K562 (cell line): ENCODE data around the gene LOXL3. TPM values are rescaled to one million over a fixed set of nuclear protein-coding genes. Genes with fewer than 3 reads are reported as not detected.

Experiments used
- ATAC-seq: fragments of 200-7000 bp; cut with Tn5 transposase; 3 replicates; pipeline ENCODE4 v1.9.1; 2020; ENCODE audit warnings: moderate library complexity
- BruUV-seq: library from RNA; stranded (reverse); fragments of 400-500 nt; replicated peaks from 2 replicates; lab custom pipeline; 2021; lab: Mats Ljungman, UMichigan
- CTCF ChIA-PET: fragments of 300-600 bp; formaldehyde crosslinking; extraction: SDS; loops from one replicate; lab custom pipeline; 2021; ENCODE audit warnings: low intra/inter-chr PET ratio; lab: Yijun Ruan, JAX
- POLR2A ChIA-PET: fragments of 300-600, 350-650 bp; sonication (Branson Sonifier 250); formaldehyde crosslinking; extraction: SDS; loops from one replicate; lab custom pipeline; 2021; ENCODE audit warnings: antibody characterized with exemption, inconsistent platforms; lab: Yijun Ruan, JAX
- DNase-seq, 4 experiments: peaks; one replicate each; pipeline versions ENCODE4 v3.0.0 to v3.0.0-alpha.2; 2011 to 2018; ENCODE audit warnings: low spot score in 3 of 4, mixed read lengths in 3 of 4; ENCODE audit errors: extremely low read depth in 1 of 4
- FAIRE-seq: peaks from 2 replicates; lab custom pipeline; 2011; peaks lifted over from hg19 to GRCh38; lab: Jason Lieb, UNC
- H2AFZ ChIP-seq: 2 replicates; pipeline ENCODE4 v1.6.0; 2011; ENCODE audit warnings: low read depth, low read length, control low read depth, inconsistent platforms
- H3K27ac ChIP-seq: fragments of 200-600 bp; 3 replicates; pipeline ENCODE4 v1.8.0; 2011; ENCODE audit warnings: low read depth, mild to moderate bottlenecking, control low read depth, inconsistent platforms, low read length, moderate library complexity, mixed read lengths; ENCODE audit errors: extremely low read depth
- H3K27me3 ChIP-seq, 2 experiments: fragments of 300-600 bp in 1 of 2; 2 replicates in 1 of 2; 3 replicates in 1 of 2; pipeline versions ENCODE4 v1.6.0 to v1.8.0; 2011; ENCODE audit warnings: inconsistent platforms in 2 of 2, low read length in 2 of 2, mild to moderate bottlenecking in 1 of 2, mixed read lengths in 1 of 2, moderate library complexity in 1 of 2; ENCODE audit not compliant: control insufficient read depth in 2 of 2, insufficient read depth in 2 of 2
- H3K36me3 ChIP-seq: fragments of 300-600 bp; 3 replicates; pipeline ENCODE4 v1.8.0; 2011; ENCODE audit warnings: mild to moderate bottlenecking, low read length, inconsistent platforms; ENCODE audit not compliant: control insufficient read depth, insufficient read depth
- H3K4me1 ChIP-seq, 2 experiments: fragments of 200-600 bp in 1 of 2; replicated peaks in 1 of 2; 2 replicates in 1 of 2; 3 replicates in 1 of 2; pipeline versions ENCODE4 v1.5.1 to v1.8.0; 2011; ENCODE audit warnings: inconsistent platforms in 2 of 2, low read length in 2 of 2, mild to moderate bottlenecking in 1 of 2, mixed read lengths in 1 of 2, moderate library complexity in 1 of 2; ENCODE audit not compliant: control insufficient read depth in 2 of 2, insufficient read depth in 2 of 2
- H3K4me2 ChIP-seq: 2 replicates; pipeline ENCODE4 v1.6.1; 2011; ENCODE audit warnings: low read length, control low read depth, inconsistent platforms, mixed read lengths; ENCODE audit not compliant: insufficient read depth
- H3K4me3 ChIP-seq: fragments of 200-600 bp; sonication (generic), shearing (Covaris generic); 2 replicates; pipeline ENCODE4 v1.5.1; 2016; ENCODE audit warnings: control low read depth, inconsistent platforms
- H3K79me2 ChIP-seq: fragments of 200-600 bp; 3 replicates; pipeline ENCODE4 v1.8.0; 2011; ENCODE audit warnings: low read length, inconsistent platforms; ENCODE audit not compliant: control insufficient read depth, insufficient read depth
- H3K9ac ChIP-seq, 2 experiments: 2 replicates each; pipeline versions ENCODE4 v1.6.0 to v1.6.1; 2011; ENCODE audit warnings: low read depth in 2 of 2, low read length in 2 of 2, control low read depth in 1 of 2, inconsistent platforms in 1 of 2, mild to moderate bottlenecking in 1 of 2, mixed read lengths in 1 of 2; ENCODE audit not compliant: insufficient read depth in 1 of 2
- H3K9me1 ChIP-seq: one replicate; pipeline ENCODE4 v1.6.0; 2011; ENCODE audit warnings: inconsistent platforms, mild to moderate bottlenecking, low read length, moderate library complexity; ENCODE audit not compliant: control insufficient read depth, insufficient read depth
- H3K9me3 ChIP-seq: replicated peaks from 2 replicates; pipeline ENCODE4 v1.5.1; 2011; ENCODE audit warnings: low read depth, low read length, inconsistent platforms; ENCODE audit not compliant: control insufficient read depth, insufficient read depth
- H4K20me1 ChIP-seq: replicated peaks from 2 replicates; pipeline ENCODE4 v1.6.1; 2011; ENCODE audit warnings: low read length, inconsistent platforms, mixed read lengths; ENCODE audit not compliant: control insufficient read depth, insufficient read depth
- FOSL1 ChIP-seq: fragments of 200-800 bp; sonication (Bioruptor generic); conservative IDR thresholded peaks from 2 replicates; pipeline ENCODE4 v1.6.1; 2016; ENCODE audit warnings: missing genetic modification characterization, missing compliant biosample characterization
- JUND ChIP-seq, 2 experiments: IDR thresholded peaks; 2 replicates in 1 of 2; 3 replicates in 1 of 2; pipeline ENCODE4 v1.6.1; 2011; ENCODE audit warnings: borderline replicate concordance in 2 of 2, low read depth in 2 of 2, low read length in 2 of 2, improper control_type of control experiment in 1 of 2, missing biosample characterization in 1 of 2, missing genetic modification characterization in 1 of 2, missing genetic modification reagents in 1 of 2
- NR2C2 ChIP-seq, 2 experiments: fragments of 200-800 bp in 1 of 2; sonication (Bioruptor generic) in 1 of 2; sonication (generic) in 1 of 2; formaldehyde crosslinking in 1 of 2; IDR thresholded peaks; 2 replicates each; pipeline versions ENCODE4 v1.6.1 to v1.8.0; 2016 to 2022; ENCODE audit warnings: mild to moderate bottlenecking in 1 of 2, missing compliant biosample characterization in 1 of 2, missing genetic modification characterization in 1 of 2, missing genetic modification reagents in 1 of 2
- SNRNP70 ChIP-seq: fragments of 200-400 bp; formaldehyde crosslinking; optimal IDR thresholded peaks from 2 replicates; pipeline ENCODE3; 2017; ENCODE audit warnings: low read depth, low read length
- TAF7 ChIP-seq: fragments of 450-650 bp; IDR thresholded peaks from 2 replicates; pipeline ENCODE4 v1.6.1; 2016; ENCODE audit warnings: missing genetic modification characterization, missing compliant biosample characterization
- ZBED1 ChIP-seq: IDR thresholded peaks from 2 replicates; pipeline ENCODE4 v1.6.1; 2014
- ZKSCAN1 ChIP-seq: fragments of 150-350 bp; IDR thresholded peaks from 2 replicates; pipeline ENCODE4 v1.6.1; 2016; ENCODE audit warnings: low read depth, low read length
- ZNF561 ChIP-seq: fragments of 450-650 bp; formaldehyde crosslinking; conservative IDR thresholded peaks from 2 replicates; pipeline ENCODE4 v1.4.0; 2020; ENCODE audit warnings: mild to moderate bottlenecking, moderate library complexity
- ZNF655 ChIP-seq: fragments of 250-450 bp; sonication (Bioruptor Pico); IDR thresholded peaks from 2 replicates; pipeline ENCODE4 v1.5.0; 2021
- ZNF76 ChIP-seq: fragments of 250-450 bp; sonication (Bioruptor Pico); IDR thresholded peaks from 2 replicates; pipeline ENCODE4 v1.4.0; 2020; ENCODE audit warnings: mild to moderate bottlenecking, moderate library complexity, borderline replicate concordance
- WGBS: fragments of 100-300 bp; shearing (Covaris generic); methylation state at CpG from one replicate; pipeline ENCODE4 v1.1.6; 2016; ENCODE audit warnings: low coverage, mixed read lengths; ENCODE audit not compliant: insufficient coverage; ENCODE audit errors: missing lambda C conversion rate; 5-methylcytosine and 5-hydroxymethylcytosine counted together
- in situ Hi-C: fragments of 300-500 bp; cut with MboI; formaldehyde crosslinking; loops from 4 replicates; pipeline ENCODE4 v1.15.0; 2018; ENCODE audit warnings: inconsistent platforms, mixed read lengths
- intact Hi-C: fragments of 100-400 bp; cut with micrococcal nuclease; formaldehyde crosslinking; loops from 2 replicates; pipeline ENCODE4 v1.14.2; 2022
- polyA plus RNA-seq, 8 experiments: library from polyadenylated mRNA; depleted of rRNA in 4 of 8; stranded (reverse) in 5 of 8; unstranded in 3 of 8; fragments of >200 nt; fragmentation: Nextera tagmentation in 2 of 8; fragmentation: Illumina TruSeq in 1 of 8; extraction: Ambion mirVana in 2 of 8; extraction: Trizol in 1 of 8; gene quantifications; 2 replicates each; pipeline versions ENCODE4 v1.2.1 to v1.2.3, GENCODE V29; 2011 to 2014; ENCODE audit warnings: inconsistent platforms in 1 of 8, missing spikeins in 1 of 8
- total RNA-seq, 7 experiments: library from RNA; depleted of rRNA in 6 of 7; stranded (reverse); fragments of >200 nt in 6 of 7; fragmentation: Illumina TruSeq in 2 of 7; extraction: Trizol in 2 of 7; gene quantifications; 2 replicates each; pipeline versions ENCODE4 v1.2.1 to v1.2.3, GENCODE V29; 2011 to 2021; ENCODE audit warnings: low replicate concordance in 1 of 7

LOXL3 gene
- total and polyA plus RNA-seq, 9 of the 15 experiments (the other 6 are each of a cell fraction or from before 2014, with no cell fraction given), result 0.22 to 0.99 (median 0.31) TPM

- intact Hi-C loops (loop anchor here (10.0 kb wide), 1 partner anchor 327 kb away; no protein-coding TSS in a partner anchor), in situ Hi-C loops (no loop called here)
- Histone ChIP-seq H3K36me3 (no peaks in the 10 kb centered on the region), H3K9ac (no peak overlapping the region), H3K27ac (no peak overlapping the region), H3K4me3 (no peak overlapping the region), H3K27me3 (no peaks in the 10 kb centered on the region; a peak in 1 of 5 replicates), H3K79me2 (no peaks in the 10 kb centered on the region), H3K9me3 (no peaks in the 10 kb centered on the region), H3K4me2 (no peak overlapping the region), H2AFZ (no peak overlapping the region), H4K20me1 (no peaks in the 10 kb centered on the region), H3K9me1 (no peaks in the 10 kb centered on the region), H3K4me1 (peaks cover 3 to 16% of the 10 kb centered on the region in 2 experiments; a peak in 4 of 5 replicates)
- no peak for TF ChIP-seq ZNF561 (CRISPR knock-in tag)
- peak; percentile 15; the same call in 1 of the 2 replicates for TF ChIP-seq JUND (IDR thresholded peaks at IDR 0.05; ENCODE audit: borderline replicate concordance, low read depth, low read length)
- no peak for TF ChIP-seq JUND (tag; IDR thresholded peaks at IDR 0.05; ENCODE audit: borderline replicate concordance, low read depth, low read length)
- peak; percentile 74 for TF ChIP-seq FOSL1 (tag)
- ATAC-seq, result no peak
- POLR2A ChIA-PET, result no interaction called here
- WGBS, result 23% methylated on average over 3 of the region's 3 CpGs
- no TSS peak for BruUV-seq
- no peak for DNase-seq
- no peak for FAIRE-seq
- CTCF ChIA-PET, result no interaction called here
Measured at GRCh38 chr2:74581463-74581862, 27.7 kb upstream of the LOXL3 start.

DNA sequence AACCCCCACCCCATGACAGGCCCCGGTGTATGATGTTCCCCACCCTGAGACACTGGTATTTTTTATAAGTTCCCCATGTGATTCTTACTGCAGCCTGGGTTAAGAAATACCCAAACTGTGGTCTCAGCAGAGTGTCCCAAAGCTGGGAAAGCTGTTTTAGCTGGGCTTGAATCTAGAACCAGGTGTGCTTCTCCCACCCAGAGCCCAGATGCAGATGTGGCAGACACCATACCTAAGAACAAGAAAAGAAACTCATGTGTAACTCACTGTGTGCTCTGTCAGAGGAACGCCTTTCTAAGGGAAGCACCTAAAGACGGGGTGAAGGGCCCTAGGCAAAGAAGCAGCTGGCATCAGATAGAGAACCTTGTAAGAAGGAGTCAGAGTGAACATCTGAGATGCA, 24.7 kb upstream of the LOXL3 start:
- Histone ChIP-seq H4K20me1 (no peaks in the 10 kb centered on the region), H2AFZ (peak overlapping the region; percentile 28; the same call in 1 of the 2 replicates), H3K9me1 (no peaks in the 10 kb centered on the region), H3K27ac (no peak overlapping the region), H3K4me1 (peaks cover 0 to 42% of the 10 kb centered on the region in 2 experiments; a peak in 4 of 5 replicates), H3K4me2 (no peak overlapping the region), H3K9me3 (no peaks in the 10 kb centered on the region), H3K9ac (no peak overlapping the region), H3K4me3 (no peak overlapping the region), H3K79me2 (no peaks in the 10 kb centered on the region), H3K36me3 (no peaks in the 10 kb centered on the region), H3K27me3 (no peaks in the 10 kb centered on the region)
- in situ Hi-C loops, result no loop called here
- BruUV-seq, result no TSS peak
- FAIRE-seq (no peak), DNase-seq (no peak), ATAC-seq (no peak)
- ChIA-PET POLR2A (interaction anchor here (0.9 kb wide), 1 partner anchor 12 kb away, joined by 3 read pairs; no protein-coding TSS in a partner anchor), CTCF (no interaction called here)
- intact Hi-C loops, result no loop called here
- WGBS, result 79% methylated on average over 3 of the region's 3 CpGs
- TF ChIP-seq NR2C2 (CRISPR knock-in tag; IDR thresholded peaks at IDR 0.05) (no peak), NR2C2 (tag; IDR thresholded peaks at IDR 0.05) (no peak), TAF7 (tag) (no peak), ZNF76 (no peak), ZBED1 (no peak), ZKSCAN1 (no peak), SNRNP70 (no peak), ZNF655 (no peak)
